Left cardiac atrium (tissue), 4 donors: ENCODE measurements around the gene SUGP2. TPM values are rescaled to one million over a fixed set of nuclear protein-coding genes. Genes with fewer than 3 reads are reported as not detected.

Source experiments
- ATAC-seq, 2 donors: fragments of 200-7000 bp; cut with Tn5 transposase; one replicate each; pipeline ENCODE4 v1.9.1; 2020; ENCODE audit warnings: mild to moderate bottlenecking in 2 of 2, moderate library complexity in 2 of 2
- DNase-seq: peaks from one replicate; pipeline ENCODE4 v3.0.0-alpha.2; 2020
- intact Hi-C, 2 donors: fragments of 100-400 bp; cut with DNase I; formaldehyde crosslinking; loops; one replicate each; pipeline versions ENCODE4 v1.14.1 to v1.15.1; 2022 to 2023
- long read RNA-seq: library from polyadenylated mRNA; unstranded; transcript quantifications from one replicate; pipeline ENCODE4 v2.0.0, GENCODE V29; 2021
- total RNA-seq, 2 donors: library from RNA; stranded (reverse); fragmentation: NEBNext Ultra II Directional; extraction: Animal tissue kit (Norgen Biotek cat#: 25700); gene quantifications; one replicate each; pipeline ENCODE4 v1.2.1, GENCODE V29; 2021
- donor health status: DM: no; HTN: yes; CAD: no.
- donor health status: DM: no; HTN: yes; CAD: no; lungs with severe emphysema.
- donor health status: DM: yes; HTN: yes; CAD: no.
- donor health status: Dilated cardiomyopathy.

SUGP2 gene
- total RNA-seq, result 10 to 100 TPM; 59.7 to 63.7 TPM
- long read RNA-seq, full-length matches to known transcripts, result 32 of 77 reads
- long read RNA-seq, partial matches to known transcripts, result 19 of 77 reads
- long read RNA-seq, other reads (novel, unspliced or antisense), result 26 of 77 reads

DNA sequence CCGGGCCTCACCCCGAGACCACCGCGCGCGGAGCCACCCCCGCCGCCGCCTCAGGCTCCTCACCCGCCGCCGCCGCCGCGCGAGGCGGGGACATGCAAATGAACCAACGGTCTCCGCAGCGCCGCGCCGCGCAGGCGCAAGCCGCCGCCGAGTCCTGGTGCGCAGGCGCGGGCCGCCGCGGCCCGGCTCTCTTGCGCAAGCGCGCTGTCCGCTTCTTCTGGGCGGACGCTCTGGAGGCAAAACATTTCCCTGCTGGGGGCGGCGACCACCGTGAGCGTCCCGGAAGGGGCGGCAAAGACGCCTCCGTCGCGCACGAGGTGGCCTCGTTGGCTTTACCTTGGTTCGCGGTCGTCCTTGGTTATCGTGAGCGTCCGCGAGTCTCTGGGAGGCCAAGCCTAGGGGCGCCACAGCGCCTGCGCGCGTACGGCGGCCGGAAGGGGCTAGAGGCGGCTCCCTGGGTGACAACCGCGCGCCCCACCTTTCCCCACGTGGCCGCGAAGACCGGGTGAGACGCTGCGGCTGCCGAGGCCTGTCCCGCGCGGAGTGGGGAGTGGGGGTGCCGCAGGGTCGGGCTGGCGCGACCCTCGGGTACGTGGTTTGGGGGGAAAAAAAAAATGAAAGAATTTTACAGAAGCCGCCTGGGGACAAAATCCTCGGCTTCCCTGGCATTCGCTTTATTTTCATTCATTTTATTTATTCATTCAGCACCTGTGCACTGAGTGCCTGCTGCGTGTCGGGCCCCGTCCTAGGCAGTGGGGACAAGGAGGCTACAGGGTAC lies at the start of gene SUGP2, which contains the start of gene ARMC6:
TSS of gene SUGP2 (minus strand) at position 92 of the 778 bp plus-strand sequence. CDS start 2,446 bp downstream, outside the sequence.
TSS of gene ARMC6 (plus strand) at position 178 of the 778 bp plus-strand sequence. CDS start 607 bp downstream, outside the sequence.
- ATAC-seq, result peak; percentile 91 to 92
- peak; percentile 89 for DNase-seq
- intact Hi-C loops, result no loop called here

DNA sequence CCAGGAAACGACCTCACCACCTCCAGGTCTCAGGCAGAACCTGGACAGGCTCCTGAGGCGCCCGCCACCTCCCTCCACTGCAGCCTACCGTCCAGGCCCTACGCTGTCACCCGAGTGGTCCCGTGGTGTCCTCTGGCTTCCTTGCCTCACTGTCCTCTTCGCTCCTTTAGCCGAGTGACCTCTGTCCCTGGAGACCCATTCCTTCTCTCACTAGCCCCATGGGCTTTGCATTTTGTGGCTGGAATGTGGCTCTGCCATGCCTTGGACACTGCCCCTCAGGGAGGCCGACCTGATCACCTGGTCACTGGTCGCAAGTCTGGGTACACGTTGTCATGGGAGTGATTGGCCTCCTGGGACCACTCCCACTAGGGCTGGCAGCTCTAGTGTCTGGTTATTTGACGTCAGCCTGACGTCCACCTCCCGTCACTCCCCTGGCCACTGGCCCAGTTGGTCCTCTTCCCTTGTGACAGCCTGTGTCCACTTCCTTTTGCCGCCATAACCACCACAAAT lies 48.4 kb upstream of the SUGP2 start:
- DNase-seq (peak; percentile 77), ATAC-seq (peak; percentile 9 to 59)
- intact Hi-C loops, result no loop called here

DNA sequence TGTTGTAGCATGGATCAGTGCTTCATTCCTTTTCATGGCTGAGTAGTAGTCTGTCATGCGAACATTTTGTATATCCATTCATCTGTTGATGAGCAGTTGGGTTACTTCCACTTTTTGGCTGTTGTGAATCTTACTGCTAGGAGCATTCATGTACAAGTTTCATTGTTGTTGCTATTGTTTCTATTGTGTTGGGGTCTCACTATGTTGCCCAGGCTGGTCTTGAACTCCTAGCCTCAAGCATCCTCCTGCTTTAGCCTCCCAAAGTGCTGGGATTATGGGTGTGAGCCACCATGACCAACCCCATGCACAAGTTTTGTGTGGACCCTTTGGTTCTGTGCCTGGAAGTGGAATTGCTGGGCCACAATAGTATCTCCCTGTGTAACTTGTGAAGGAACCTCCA lies 46.3 kb upstream of the SUGP2 start:
- ATAC-seq, result no peak
- intact Hi-C loops, result no loop called here
- no peak for DNase-seq

DNA sequence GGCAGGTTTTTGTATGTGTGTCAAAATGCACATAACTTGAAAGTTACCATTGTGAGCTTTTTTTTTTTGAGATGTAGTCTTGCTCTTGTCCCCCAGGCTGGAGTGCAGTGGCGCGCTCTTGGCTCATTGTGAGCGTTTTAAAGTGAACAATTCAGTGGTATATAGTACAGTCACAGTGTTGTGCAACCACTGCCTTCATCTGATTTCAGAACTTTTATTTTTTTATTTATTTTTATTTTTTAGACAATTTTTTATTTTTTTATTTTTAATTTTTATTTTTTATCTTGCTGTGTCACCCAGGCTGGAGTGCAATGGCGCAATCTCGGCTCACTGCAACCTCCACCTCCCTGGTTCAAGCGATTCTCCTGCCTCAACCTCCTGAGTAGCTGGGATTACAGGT lies 45.5 kb upstream of the SUGP2 start:
- DNase-seq (no peak), ATAC-seq (no peak)
- intact Hi-C loops, result no loop called here

DNA sequence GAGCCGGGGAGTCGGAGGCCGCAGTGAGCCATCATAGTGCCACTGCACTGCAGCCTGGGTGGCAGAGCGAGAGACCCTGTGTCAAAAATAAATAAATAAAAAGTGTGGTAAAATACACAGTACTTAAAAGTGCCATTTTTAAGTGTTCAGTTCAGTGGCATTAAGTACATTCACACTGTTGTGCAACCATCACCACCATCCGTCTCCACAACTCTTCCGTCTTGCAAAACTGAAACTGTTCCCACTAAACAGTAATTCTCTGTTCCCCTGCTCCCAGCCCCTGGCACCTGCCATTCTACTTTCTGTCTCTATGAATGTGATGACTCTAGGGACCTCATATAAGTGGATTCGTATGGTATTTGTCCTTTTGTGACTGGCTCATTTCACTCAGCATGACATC lies 43.8 kb upstream of the SUGP2 start:
- DNase-seq, result no peak
- intact Hi-C loops, result no loop called here
- no peak for ATAC-seq

DNA sequence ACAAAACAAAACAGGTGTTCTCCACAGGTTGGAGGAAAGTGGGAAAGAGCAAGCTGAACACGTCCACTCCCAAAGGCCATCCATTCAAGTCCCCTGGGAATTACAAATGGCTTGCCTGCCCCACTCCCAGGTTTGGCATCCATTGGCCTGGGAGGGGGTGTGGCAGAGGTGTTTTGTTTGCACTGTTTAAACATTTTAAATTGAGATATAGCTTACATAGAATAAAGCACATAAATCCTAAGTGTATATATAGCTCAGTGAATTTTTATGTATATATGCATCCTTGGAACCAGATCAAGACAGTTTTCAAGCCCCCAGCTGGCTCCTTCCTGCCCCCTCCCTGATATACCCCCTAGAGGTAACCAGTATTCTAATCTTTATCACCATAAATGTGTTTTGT lies 43.2 kb upstream of the SUGP2 start:
- no peak for ATAC-seq
- no peak for DNase-seq
- intact Hi-C loops, result no loop called here

DNA sequence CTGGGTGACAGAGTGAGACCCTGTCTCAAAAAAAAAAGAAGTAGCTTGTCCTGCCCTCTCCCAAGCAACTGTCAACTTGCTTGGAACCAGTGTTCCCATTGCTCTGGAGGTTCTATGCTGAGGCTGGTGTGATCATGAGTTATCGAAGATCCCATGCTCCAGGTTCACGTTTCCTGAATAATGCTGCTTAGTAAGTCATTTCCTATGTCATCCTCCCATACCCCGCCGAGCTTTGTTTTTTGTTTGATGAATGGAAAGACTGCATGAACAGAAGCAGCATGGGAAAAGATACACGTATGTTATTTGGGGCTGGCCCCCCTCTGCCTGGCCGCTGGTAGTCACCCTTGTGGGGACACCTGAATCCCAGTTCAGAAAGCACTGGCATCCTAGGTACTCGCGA lies 41.8 kb upstream of the SUGP2 start:
- intact Hi-C loops, result no loop called here
- DNase-seq, result no peak
- no peak for ATAC-seq

DNA sequence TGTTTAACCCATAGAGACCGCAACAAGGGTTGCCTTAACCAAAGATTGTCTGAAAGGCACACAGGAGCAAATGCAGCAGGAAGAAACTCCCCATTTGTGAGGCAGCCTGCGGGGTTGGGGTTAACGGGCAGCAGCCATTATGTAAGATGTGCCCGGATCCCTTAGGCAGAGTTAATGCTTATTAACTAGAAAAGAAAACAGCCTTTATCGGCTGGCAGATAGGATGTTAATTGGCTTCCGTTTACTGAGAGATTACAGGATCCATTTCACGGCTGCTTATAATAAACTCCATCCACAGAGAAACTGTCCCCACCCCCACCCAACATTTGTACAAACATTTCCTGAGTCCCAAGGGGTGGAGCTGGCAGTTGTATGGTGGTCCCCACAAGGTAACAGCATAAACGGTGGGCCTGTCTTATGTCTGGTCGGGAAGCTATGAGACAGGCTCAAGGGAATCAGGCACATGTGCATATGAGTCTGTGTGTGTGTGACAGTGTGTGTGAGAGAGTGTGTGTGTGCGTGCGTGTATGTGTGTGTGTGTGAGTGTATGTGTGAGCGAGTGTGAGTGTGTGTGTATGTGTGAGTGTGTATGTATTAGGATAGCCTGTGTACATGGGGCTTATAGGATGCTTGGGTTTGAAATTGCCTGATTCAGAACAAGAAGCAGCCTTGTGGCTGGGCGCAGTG lies 41.0 kb upstream of the SUGP2 start:
- intact Hi-C loops, result no loop called here
- ATAC-seq, result no peak
- no peak for DNase-seq

DNA sequence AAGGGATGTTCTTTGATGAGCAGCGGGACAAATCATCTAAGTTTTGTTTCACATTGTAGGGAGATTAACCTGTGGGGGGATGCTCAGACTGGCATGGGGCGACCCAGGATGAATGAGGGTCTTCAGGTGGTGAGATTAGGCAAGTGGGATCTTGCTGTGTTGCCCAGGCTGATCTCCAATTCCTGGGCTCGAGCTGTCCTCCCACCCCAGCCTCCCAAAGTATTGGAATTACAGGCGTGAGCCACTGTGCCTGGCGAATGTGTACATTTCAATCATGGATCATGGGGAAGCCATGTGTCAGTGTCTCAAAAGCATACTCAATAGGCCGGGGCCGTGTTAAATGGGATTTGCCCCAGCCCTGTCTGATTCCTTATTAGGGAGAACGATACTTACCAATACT lies 38.6 kb upstream of the SUGP2 start:
- intact Hi-C loops, result no loop called here
- ATAC-seq, result no peak
- DNase-seq, result no peak

DNA sequence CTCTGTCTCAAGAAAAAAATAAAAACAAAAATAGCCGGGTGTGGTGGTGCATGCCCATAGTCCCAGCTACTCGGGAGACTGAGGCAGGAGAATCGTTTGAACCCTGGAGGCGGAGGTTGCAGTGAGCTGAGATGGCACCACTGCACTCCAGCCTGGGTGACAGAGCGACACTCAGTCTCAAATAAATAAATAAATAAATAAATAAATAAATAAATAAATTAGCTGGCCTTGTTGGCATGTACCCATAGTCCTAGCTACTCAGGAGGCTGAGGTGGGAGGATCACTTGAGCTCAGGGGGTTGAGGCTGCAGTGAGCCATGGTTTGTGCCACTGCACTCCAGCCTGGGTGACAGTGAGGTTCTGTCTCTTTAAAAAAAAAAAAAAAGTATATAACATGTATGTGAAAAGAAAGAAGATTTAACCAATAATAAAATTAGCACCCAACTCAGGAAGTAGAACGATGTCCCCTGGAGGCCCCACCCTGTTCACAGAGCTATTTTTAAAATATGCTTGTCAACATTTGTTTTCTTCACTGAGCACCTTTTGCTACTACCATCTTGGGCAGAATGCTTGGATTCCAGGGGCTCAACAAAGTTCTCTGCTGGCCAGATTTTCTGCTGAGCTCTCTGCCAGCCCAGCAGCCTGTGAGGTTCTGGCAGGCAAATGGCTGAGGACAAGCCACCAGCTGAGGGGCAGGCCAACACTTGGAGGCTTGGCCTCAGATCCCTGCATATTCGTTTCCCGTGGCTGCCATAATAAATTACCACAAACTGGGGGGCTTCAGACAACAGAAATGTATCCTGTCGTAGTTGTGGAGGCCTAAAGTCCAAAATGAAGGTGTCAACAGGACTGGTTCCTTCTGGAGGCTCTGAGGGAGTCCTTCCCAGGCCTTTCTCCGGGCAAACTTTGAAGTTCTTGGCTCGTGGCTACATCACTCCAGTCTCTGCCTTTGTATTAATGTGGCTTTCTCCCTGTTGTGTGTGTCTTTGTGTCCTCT lies 35.6 kb upstream of the SUGP2 start:
- no peak for DNase-seq
- no peak for ATAC-seq
- intact Hi-C loops, result no loop called here

DNA sequence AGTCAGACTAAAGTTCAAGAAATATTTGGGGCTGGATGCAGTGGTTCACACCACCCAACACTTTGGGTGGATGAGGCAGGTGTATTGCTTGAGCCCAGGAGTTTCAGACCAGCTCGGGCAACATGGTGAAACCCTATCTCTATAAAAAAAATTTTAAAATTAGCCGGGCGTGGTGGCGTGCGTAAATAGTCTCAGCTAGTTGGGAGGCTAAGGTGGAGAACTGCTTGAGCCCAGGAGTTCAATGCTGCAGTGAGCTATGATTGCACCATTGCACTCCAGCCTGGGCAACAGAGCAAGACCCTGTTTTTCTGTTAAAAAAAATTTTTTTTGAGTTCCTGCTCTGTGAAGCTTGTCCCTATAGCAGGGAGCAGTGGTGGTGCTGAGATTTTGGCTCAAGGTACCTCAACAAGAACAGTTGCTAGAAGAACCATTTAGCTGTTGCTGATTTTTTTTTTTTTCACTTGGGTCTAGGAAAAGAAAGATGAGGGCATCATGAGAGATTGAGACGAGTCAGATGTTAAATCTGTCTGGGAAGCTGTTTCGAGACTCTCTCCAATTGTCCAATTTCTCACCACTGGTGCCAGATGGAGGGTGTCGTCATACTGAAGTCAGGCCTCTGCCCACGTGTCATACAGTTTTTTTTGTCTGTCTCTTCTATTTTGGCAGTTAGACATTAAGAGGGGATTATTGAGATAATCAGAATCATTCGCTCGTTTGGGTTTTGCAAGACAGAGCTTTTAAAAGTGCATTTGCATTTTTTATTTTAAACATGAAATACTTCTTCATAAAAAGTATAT lies 34.2 kb upstream of the SUGP2 start:
- no peak for ATAC-seq
- no peak for DNase-seq
- intact Hi-C loops, result no loop called here

DNA sequence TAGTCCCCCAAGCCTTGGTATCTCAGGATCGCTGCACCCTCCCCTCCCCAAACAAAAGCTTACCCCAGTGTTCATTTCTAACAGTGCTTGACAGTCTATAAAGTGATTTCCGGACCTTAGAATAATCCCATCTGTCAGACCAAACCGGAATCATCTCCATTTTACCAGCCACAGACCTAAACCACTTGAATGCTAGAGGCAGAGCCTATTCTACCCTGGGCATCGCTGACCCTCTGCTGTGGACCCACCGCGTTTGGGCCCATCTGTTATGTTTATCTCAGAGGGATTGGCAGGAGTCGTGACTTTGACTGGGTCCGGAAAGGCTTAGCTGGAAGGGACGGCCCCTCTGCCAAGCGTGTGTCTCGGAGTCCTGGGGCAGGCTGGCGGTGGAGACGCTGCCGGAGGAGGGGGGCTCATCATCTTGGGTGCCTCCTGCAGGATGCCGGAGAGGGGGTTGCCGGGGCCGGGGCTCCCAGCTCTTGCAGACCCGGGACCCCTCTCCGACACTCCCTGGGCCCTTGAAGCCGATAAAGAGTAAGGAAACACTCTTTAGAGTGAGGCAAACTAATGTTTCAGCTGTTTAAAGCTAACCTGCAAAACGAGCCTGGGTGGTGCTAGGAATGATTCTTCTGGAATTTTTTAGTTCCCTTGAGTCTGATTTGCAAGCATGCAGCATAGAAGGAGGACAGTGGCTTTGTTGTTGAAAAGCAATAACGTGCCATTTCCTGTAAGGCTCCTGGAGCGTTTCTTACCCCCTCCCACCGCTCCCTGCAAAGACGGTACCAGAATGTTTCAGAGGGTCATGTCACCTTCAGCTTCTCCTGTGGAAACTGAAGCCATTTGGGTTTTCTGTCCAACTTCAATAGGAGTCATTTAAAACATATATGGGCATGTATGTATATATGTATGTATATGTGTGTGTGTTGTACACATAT lies 31.8 kb upstream of the SUGP2 start:
- ATAC-seq (no peak), DNase-seq (no peak)
- intact Hi-C loops, result no loop called here

DNA sequence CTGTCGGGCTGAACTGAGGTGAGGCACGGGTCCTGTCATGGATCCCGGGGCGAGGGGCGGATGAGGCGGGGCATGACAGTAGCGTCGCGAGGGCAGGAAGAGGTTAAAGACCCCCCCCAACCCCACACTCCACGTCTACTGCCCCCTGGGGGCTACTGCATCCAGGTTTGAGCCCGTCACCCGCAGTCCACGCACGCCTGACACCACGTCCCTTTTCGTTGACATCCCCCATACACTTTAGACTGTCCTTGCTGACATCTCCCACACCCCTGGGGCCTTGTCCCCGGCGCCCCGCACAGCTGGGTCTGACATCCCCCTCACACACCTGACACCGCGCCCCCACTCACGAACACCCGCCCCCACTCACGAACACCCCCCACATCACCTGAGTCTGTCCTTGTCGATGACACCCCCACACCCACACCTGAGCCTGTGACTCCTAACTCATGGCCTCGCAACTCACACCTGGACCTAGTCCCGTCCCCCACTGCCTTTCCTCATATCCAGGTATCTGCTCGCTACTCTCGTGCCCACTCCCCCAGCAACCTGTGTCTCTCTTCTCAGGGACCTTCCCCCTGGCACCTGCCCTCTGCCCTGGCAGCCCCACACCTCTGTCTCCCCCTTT lies 30.9 kb upstream of the SUGP2 start:
- ATAC-seq (peak in 1 of 2 donors; percentile 9), DNase-seq (no peak)
- intact Hi-C loops, result no loop called here

DNA sequence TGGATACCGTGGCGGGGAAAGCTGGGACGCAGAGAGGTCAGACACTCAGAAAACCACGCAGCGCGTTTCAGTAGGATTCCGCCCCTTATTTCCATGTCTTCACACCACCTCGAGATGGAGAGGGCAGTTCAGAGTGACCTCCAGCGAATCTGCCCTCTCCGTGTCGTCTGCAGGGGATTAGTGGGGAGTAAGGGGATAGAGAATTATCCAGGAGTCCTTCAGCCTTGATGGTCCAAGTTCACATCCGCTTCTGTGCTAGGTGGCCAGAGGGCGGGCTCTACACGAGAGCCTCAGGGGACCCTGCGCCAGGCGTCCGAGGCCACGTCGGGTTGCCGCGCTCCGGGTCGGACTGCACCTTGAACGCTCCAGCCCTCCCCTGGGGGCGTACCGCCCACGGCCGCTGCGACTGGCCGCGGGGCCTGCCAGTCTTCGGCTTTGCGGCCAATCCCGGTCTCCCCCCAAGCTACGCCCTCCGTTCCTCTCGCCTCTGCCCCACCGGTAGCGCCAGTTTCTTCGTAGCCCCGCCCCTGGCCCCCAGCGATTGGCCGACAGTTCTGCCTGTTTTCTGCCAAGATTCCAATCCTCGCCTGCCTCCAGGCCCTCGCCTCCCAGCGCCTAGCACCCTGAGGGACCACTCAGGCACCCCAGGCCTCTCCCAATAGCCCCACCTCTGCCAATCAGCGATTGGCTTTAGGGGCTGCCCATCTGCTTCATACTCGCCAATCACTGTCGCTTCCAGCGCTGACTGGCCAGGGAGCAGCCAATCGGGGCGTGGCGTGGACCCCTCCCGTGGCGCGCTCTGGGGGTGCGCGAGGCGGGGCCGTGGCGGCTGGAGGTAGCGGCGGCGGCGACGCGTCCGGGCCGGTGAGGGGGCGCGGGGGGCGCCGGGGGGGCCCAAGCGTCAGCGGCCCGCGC lies 30.1 kb upstream of the SUGP2 start, which contains the start of gene SLC25A42:
TSS of gene SLC25A42 (plus strand) at position 812 of the 915 bp plus-strand sequence. CDS start 32,131 bp downstream, outside the sequence.
- intact Hi-C loops, result no loop called here
- DNase-seq, result peak; percentile 99
- ATAC-seq, result peak; percentile 96 to 97

DNA sequence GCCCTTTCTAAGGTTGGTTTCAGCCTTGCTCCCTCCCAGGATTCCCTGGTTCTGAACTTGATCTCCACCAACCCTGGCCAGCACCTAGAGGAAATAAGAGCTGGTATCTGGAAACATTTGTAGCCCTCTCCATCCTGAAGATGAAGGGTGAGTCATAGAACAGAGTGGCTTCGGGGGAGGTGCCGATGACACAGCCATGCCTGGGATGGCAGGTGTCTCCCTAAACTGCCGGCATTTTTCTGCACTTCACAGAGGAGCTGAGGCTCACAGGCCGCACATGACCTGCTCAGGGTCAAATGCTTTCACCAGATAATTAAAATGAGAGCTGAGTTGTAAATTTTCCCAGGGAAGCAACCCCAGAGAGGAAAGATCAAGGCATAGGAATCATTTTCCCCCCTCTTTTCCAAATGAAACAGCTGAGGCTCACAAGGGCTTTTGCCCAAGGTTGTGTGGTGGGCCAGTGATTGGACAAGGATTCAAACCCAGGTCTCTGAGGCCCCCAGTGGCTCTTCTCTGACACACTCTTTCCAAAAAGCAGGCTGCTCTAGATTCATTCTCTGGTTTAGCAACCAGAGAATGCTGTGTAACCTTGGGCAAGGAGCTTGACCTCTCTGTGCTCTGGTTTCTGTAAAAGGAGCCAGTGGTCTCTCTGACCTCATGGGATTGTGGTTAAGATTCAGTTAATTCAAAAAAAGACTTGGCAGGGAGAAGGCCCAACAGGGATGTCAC lies 29.3 kb upstream of the SUGP2 start:
- no peak for DNase-seq
- ATAC-seq, result peak in 1 of 2 donors; percentile 1
- intact Hi-C loops, result no loop called here
